Inflammatory macrophage (primary cell): ENCODE measurements around the gene INTS4.
"Not testable (repeated sequence)": the region's sequence is repeated elsewhere in the genome, so short reads cannot be mapped to it uniquely, and the experiment has no call there.

Experiments
- DNase-seq, 2 donors: peaks; one replicate each; pipeline ENCODE4 v3.0.0-alpha.2; 2020 to 2022

INTS4 gene

DNA sequence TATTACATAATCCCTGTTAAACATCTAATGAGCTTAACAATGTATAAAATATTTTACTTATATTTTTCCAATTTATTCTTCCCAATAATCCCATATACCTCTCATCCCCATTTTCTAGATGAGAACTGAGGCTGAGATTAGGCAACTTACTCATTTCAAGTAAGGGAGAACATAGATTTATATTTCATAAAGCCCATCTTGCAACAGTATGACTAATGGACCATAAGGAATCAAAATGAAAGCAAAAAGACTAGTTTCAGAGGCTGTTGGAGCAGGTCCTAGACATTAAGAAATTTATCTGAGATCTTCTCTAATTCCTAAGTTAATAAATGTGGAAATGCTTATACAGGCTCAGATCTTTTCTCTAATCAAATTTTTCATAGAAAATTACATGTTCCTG is 52.0 kb downstream of the INTS4 start:
- DNase-seq, result peak; percentile 0 to 44

DNA sequence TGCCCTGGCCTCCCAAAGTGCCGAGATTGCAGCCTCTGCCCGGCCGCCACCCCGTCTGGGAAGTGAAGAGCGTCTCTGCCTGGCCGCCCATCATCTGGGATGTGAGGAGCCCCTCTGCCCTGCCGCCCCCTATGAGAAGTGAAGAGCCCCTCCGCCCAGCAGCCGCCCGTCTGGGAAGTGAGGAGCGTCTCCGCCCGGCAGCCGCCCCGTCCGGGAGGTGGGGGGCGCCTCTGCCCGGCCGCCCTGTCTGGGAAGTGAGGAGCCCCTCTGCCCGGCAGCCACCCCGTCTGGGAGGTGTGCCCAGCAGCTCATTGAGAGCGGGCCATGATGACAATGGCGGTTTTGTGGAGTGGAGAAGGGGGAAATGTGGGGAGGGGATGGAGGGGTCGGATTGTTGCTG is 60.9 kb downstream of the INTS4 start:
- DNase-seq, result not testable (repeated sequence)

DNA sequence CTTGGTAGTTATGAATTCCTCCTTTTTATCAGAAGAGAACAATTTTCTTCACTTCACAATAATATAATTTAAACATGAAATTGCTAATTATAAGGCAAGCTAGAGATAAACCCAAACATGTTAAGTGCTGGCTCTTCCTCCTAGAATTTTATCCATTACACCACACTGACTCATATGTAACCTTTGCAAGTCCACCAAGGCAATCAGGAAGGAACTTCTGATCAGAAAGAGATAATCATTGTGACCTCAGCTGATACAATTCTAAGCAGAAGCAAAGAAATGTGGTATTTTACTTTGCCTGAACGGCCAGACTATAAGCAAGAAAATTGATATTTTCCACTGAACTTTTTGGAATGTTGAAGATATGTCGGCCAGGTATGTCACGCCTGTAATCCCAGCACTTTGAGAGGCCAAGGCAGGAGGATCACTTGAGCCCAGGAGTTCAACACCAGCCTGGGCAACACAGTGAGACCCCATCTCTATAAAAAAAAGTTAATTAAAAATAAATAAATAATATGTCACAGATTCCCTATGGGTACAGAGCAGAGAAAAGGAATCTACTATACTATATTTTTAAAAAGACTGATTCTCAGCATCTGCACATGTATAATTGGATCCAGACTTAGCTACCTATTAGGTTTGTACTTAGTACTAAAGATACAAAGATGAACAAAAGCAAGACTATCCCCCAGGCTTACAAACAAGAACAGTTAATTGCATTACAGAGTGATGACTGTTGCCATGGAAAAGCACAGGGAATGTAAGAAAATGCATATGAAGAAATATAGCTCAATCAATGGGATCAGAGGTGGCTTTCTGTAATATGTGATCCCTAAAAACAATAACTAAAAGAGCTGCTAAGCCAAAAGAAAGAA is 63.9 kb downstream of the INTS4 start:
- not testable (repeated sequence) for DNase-seq

DNA sequence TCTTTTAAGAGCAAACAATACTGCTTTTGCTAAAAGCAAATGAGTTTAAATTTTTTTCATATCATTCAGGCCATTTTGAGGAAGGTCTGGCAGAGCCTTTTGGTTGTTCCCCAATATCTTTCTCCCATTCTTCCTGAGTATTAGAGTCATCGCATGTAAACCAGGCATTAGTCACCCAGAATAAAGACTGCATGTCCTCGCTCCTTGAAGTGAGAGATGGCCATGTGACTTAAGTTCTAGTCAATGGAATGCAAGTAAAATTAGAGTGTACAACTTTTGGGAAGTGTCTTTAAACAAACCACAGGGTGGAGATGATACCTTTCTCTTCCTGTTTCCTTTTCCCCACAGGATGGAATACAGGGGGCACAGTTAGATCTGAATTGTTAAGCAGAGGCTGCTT is 76.8 kb downstream of the INTS4 start:
- DNase-seq, result not testable (repeated sequence)

DNA sequence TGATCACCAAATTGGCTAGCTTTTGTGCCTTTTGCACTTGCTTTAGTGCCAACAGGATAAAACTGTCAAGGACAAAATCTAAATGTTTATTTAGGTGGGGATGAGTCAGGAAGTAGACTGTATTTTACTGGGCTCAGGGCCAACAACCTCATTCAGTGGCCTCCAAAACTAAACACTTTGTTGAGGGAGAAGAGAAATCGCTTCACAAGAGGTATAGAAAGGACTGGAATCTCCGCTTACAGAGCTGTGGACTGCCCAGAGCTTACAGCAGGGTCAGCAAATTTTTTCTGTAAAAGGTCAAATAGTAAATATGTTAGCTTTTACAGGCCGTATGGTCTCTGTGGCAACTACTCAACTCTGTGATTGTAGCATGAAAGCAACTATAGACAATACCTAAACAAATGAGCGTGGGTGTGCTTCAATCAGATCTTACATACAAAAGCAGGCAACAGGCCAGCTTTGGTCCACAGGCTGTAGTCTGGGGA is 80.1 kb downstream of the INTS4 start:
- DNase-seq, result not testable (repeated sequence)

DNA sequence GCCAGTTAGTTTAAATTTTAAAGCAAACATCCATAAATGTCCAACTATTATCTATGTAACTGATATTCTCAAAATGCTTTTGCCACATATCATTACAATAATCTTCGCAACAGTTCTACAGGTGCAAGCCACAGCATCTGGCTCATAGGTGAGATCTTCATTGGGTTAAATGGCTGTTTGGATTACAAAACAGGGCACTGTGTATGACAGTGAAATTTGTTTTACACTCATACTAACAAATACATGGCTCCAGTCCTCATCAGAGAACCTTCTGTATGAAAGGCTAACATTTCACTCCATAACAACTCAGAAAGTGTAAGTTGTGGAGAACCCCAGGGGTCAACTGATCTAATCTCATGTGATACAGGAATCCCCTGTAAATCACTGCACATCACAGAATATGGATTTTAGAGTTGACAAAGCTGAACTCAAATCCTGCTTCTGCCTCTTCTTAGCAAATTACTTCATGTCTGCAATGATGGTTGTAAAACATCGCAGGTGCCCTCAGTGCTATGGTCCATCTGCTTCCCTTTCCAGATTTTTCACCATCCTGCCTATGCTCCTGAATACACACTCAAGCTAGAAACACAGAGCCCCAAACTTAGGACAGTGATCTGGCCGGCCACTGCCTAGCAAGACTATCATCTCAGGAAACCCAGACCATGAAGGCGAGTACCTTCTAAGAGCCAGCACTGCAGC is 80.7 kb downstream of the INTS4 start:
- not testable (repeated sequence) for DNase-seq

DNA sequence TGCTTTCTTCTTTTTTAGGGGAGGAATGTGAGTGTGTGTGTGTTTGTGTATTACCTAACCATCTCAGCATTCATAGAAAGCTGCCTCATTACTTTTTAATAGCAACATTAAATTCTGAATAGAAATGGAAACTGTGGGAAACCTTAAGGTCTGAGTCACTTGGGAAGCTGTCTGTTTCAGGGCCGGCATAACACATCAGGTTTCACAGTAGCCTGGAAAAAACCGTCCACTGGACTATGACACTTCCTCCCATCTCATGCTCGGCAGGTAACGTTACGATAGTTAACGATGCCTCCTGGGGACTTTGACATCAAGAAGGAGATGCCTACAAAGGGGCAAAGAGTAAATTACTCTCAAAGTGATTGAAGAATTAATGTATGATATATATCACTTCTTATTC is 83.6 kb downstream of the INTS4 start:
- DNase-seq, result not testable (repeated sequence)

DNA sequence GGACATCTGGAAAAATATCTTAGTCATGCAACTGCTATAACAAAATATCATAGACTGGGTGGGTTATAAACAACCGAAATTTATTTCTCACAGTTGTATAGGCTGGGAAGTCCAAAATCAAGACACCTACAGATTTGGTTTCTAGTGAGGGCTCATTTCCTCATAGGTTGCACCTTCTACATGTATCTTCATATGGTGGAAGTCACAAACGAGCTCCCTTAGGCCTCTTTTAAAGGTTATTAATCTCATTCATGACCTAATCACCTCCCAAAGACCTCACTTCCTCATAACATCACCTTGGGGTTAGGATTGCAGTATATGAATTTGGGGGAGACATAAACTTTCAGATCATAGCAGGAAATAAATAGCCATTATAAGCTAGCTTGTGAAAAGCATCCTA is 85.2 kb downstream of the INTS4 start:
- DNase-seq, result no peak

DNA sequence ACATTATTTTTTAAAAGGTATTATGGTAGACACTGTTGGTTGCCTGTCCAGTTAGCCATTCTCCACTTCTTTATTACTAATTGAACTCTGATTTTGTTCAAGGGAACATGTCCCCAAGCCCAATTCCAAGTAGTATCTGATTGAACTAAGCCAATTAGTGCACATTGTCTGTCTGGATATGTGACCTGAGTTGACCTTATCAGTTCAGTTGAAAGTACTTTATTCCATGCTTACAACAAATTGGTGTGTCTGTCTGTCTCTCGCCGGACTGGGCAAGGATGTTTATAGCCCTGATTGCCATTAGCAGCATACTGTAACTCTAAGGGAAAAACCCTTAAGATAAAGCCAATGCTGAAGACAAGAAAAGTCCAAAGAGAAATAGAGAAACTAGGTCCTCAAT is 85.6 kb downstream of the INTS4 start:
- DNase-seq, result no peak

DNA sequence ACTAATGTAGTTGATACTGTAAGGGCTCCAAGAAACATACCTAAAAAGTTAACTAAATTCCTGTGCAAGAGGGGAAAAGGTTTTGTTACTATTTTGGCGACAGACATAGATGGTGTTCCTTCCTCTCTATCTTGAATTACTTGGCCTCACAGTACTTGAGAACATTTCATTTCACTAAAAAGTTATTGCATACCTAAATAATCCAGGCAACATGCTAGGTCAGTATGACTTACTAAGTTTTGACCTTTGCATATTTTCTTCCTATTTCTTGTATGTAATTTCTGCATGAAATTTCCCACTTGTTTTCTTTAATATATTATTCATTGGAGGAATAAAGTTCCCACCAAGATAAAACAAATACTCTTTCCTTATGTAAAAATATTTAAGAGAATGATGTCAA is 99.5 kb downstream of the INTS4 start:
- not testable (repeated sequence) for DNase-seq

DNA sequence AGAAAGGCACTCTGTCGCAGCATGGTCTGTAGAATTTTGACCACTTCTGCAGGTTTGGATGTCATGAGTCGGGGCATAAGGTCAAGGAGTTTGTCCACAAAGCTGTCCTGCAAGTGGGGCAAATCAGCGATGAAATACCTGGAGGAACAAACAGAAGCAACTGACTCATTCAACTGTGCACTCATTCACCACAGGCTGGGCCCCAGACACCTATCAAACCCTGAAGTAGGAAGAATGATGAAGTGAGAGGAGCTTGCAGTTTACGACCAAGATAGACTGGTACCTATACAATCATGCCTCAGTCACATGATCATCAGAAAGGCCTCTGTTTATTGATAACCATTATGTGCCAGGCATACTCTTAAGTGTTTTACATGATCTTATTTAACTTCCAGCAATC is 102.8 kb downstream of the INTS4 start:
- DNase-seq, result not testable (repeated sequence)

DNA sequence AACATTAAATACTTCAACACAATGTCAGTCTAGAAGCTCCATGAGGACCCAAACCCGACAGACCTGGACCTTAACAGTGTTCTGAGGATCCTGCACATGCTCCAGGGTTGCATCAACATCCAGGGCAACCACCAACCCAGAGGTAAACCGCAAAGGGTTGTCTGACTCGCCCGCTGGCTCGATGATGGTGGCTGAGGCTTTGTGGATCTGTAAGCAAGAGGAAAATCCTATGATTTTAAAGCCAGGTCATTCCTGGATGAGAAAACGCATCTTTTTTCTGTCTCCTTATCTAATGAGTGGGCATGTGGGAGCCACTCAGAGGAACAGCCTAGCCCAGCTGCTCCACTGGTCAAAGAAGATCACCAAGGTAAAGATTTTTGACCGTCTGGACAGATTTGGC is 103.2 kb downstream of the INTS4 start:
- DNase-seq, result not testable (repeated sequence)

DNA sequence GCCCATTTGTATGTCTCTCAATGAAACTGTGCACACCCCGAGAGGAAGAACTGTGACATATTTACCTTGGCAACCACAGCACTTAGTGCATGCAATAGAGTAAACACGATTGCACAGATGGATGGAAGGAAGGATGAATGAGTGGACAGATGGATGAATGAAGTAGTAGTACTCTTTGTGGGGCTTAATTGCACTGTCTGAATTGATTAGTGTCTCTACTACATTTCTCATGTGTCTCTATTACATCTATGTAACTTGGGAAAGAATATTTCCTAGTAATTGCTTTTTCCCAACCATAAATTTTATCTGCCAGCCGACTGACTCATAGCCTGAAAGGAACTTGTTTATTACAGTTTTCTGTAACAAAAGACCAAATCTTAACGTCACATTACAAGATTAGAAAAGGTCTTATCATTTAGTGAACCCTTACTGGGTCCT is 103.8 kb downstream of the INTS4 start:
- DNase-seq, result not testable (repeated sequence)

DNA sequence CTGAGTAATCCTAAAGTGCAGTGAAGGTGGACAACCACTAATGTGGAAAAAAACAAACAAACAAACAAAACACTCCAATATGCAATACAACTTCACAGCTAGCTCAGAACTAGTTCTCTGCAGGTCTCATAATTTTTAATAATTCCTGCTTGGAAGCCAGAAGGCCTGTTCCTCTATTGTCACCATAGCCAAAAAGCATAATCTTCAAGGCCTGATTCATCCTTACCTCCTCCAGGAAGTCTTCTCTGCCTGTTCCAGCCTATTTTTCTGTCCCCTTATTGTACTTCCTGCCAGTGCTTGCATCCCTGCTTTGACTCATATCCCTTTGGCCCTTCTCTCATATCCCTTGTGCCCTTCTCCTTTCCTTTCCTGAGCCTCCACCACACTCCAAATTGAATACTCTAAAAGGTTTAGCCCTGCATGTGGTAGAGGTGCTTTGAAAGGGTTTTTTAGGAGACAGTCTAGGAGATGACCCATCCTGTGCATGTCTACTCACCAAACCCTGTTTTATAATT is 104.3 kb downstream of the INTS4 start:
- not testable (repeated sequence) for DNase-seq

DNA sequence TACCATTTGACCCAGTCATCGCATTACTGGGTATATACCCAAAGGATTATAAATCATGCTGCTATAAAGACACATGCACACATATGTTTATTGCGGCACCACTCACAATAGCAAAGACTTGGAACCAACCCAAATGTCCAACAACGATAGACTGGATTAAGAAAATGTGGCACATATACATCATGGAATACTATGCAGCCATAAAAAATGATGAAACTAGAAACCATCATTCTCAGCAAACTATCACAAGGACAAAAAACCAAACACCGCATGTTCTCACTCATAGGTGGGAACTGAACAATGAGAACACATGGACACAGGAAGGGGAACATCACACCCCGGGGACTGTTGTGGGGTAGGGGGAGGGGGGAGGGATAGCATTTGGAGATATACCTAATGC is 105.4 kb downstream of the INTS4 start:
- DNase-seq, result not testable (repeated sequence)

DNA sequence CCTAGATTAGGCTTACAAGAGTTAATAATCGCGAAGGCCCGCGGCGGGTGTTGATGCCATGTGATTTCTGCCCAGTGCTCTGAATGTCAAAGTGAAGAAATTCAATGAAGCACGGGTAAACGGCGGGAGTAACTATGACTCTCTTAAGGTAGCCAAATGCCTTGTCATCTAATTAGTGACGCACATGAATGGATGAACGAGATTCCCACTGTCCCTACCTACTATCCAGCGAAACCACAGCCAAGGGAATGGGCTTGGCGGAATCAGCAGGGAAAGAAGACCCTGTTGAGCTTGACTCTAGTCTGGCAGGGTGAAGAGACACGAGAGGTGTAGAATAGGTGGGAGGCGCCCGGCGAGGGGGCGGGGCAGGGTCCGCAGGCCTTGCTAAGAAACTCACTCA is 108.1 kb downstream of the INTS4 start:
- no peak for DNase-seq

DNA sequence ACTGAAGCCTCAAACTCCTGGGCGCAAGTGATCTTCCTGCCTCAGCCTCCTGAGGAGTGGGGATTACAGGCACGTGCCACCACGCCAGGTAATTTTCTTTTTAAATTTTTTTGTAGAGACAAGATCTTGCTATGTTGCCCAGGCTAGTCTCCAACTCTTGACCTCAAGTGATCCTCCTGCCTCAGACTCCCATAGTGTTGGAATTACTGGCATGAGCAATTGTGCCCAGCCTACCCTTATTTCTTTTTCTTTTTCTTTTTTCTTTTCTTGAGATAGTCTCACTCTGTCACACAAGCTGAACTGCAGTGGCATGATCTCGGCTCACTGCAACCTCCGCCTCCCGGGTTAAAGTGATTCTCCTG is 109.7 kb downstream of the INTS4 start:
- DNase-seq, result no peak

DNA sequence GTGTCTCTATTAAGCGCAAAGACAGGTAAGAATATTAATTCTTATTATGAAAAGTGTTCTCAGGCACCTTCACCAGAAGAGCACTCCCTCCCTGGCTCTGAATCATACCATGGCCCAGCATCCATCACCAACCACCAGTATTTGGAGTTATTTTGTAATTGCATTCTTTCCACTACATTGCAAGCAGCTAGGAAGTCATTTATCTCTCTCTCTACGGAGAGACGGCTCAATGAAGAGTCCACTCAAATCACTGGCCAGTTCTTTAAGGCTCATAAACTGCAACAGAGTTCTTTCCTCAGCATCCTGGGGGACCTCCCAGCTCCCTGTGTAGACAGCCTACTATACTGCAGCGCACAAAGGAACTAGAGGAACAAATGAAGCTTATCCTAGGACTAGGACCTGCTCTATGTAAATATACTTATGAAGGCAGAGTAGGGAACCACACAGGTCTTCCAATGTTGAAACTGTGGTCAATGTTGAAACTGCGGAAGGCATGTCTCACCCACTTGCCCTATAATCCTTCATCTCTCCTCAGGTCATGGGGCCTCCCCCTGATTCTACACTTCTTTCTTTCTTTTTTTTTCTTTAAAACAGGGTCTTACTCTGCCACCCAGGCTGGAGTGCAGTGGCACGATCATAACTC is 110.2 kb downstream of the INTS4 start:
- no peak for DNase-seq

DNA sequence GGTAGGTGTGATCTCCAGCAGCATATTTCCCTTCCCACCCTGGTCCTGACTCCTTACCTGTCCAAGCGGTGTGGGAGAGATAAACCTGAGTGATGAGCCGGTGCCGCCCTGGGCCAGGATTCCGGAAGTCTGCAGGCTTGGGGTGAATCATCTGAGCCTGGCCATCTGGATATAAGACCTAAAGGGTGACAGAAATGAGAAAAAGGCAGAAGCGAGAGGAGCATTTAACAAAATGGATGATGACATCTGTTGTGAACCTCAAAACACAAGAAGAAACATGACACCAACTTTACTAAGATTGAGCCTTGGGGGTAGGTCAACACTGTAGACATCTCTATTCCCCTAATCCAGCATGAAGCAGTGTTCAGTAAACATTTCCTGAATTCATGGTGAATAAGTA is 110.7 kb downstream of the INTS4 start:
- no peak for DNase-seq

DNA sequence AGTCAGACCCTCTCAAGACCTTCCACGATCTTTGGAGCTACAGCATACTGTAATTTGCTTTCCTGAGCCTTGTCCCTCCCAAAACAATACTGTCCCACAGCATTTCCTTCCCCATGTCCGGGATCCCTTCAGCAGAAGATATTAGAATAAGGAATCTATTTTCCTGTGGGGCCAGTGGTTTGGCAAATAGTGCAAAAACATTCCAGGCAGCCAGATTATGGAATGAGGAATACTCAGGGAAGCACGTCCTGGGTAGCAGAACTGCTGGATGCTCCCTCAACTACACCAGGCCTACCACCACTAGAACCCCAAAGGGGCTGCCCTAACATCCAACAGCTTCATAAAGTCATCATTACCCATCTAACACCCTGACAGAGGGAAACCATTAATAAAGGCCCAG is 112.1 kb downstream of the INTS4 start:
- no peak for DNase-seq

DNA sequence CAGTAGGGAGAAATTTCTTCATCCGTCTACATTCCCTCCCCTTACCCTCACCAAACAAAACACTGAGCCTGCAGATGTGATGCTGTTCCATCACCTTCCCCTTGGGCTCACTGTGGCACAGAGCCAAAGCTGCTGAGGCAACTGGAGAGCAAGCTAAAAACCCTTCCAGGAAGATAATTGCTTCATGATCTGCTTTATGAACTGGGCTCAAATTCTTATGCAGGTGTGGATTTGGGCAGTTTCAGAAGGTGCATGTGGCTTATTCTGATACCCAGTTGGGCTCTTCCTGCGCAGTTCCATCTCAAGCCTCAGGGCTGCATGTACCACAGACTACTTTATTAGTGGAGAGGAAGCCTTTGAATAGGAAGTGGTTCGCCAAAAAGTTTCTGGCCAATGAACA is 115.2 kb downstream of the INTS4 start:
- no peak for DNase-seq

DNA sequence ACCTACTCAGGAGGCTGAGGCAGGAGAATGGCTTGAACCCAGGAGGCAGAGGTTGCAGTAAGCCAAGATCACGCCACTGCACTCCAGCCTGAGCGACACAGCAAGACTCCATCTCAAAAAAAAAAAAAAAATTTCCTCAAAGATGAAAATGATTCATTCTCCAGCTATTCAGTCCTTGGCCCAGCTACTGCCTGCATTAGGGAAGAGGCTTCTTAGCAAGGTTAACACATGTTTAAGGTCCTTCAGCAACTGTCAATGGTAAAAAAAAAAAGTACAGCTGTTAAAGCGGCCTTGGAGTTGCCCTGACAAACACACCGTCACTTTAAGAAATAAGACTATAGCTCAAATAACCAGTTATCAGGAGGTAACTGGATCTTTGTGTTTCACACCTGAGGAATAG is 116.2 kb downstream of the INTS4 start:
- not testable (repeated sequence) for DNase-seq

DNA sequence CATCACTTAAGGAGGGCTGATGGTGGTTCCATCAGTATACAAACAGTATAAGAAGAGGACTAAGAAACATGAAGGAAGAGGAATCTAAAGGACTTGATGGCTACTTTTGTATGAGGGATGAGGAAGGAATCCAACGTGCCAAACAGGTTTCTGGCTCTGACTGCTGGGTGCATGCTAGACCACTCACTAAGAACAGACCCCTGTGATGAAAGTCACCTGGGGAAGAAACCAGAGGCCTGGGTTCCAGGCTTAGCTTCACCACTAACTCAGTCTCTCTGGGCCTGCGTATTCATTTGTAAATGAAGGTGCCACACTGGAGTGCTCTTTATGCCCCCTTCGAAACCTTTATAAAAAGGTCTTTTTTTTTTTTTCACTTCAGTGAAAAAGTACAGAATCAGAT is 118.4 kb downstream of the INTS4 start:
- DNase-seq, result no peak
